ENCODE measurements around the gene SMPD4.
"Not testable (repeated sequence)": the region's sequence is repeated elsewhere in the genome, so short reads cannot be mapped to it uniquely, and the experiment has no call there.

GRCh38 chr2:130174866-130175265 is 6.5 kb downstream of the SMPD4 start:
- not testable (repeated sequence) for TF ChIP-seq POLR2A, EP300, CTCF, POLR2AphosphoS5 (IDR thresholded peaks at IDR 0.05)

All from stomach (tissue), 4 donors.